Measurements from ENCODE around the gene SLX9.

DNA sequence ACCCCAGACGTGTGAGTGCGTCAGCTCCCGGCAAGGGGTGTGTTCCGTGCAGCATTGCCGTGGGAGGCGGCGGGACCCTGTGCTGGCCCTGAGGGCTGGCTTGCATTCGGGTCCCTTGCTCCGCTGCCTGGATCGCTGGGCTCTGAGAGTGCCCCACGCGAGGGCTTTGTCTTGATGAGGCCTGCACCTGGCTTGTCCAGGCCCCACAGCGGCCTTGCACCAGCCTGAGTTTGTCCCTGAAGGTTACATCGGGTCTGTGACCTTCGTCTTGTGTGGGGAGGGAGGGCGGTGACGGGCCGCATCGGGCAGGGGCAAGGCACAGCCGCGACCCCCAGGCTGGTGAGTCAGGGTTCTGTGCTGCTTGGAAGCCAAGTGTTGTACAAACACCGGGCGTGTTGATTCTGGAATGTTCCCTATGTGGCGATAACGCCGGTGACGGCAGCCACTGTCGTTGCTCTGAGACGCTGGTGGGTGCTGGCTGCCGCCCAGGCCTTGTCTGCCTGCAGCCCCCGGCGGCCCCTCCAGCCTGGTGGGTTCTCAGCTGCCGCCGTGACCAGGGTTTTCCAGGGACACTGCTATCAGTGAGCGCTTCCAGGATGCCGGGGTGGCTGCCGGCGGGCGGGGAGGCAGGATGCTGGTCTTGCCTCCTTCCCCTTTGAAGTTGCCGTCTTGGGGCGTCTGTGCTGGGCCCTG is 42.9 kb downstream of the SLX9 start:
- TF ChIP-seq ZNF274 (IDR thresholded peaks at IDR 0.05; ENCODE audit: low read depth, low read length) = no peak
- no peak for TF ChIP-seq YY1 (IDR thresholded peaks at IDR 0.05; ENCODE audit: insufficient read depth, insufficient read length)
- no peak for TF ChIP-seq SUZ12 (IDR thresholded peaks at IDR 0.05; ENCODE audit: extremely low read depth, insufficient read depth, insufficient read length)

Data from NT2/D1 (cell line).